CD4-positive, CD25-positive, alpha-beta regulatory T cell (primary cell): ENCODE measurements around the gene EFEMP1. TPM values are rescaled to one million over a fixed set of nuclear protein-coding genes. Genes with fewer than 3 reads are reported as not detected.
"Not testable (repeated sequence)": the region's sequence is repeated elsewhere in the genome, so short reads cannot be mapped to it uniquely, and the experiment has no call there.

Experiments
- ATAC-seq, 2 donors: fragments of 150-1000 bp; cut with Tn5 transposase; one replicate each; pipeline ENCODE4 v1.10.0; 2021; ENCODE audit warnings: low read depth in 2 of 2, moderate number of reproducible peaks in 2 of 2, moderate library complexity in 1 of 2
- DNase-seq, 3 donors: peaks; one replicate each; pipeline versions ENCODE4 v3.0.0 to v3.0.0-alpha.2; 2012 to 2022; ENCODE audit warnings: mixed read lengths in 1 of 3
- H3K27ac ChIP-seq: one replicate; pipeline ENCODE4 v1.7.0; 2013; ENCODE audit warnings: mild to moderate bottlenecking, low read length; ENCODE audit not compliant: insufficient read depth, poor library complexity, severe bottlenecking
- H3K27me3 ChIP-seq: one replicate; pipeline ENCODE4 v1.7.0; 2013; ENCODE audit warnings: low read length; ENCODE audit not compliant: control insufficient read depth, insufficient read depth
- H3K36me3 ChIP-seq: one replicate; pipeline ENCODE4 v1.7.0; 2013; ENCODE audit warnings: mild to moderate bottlenecking, low read length, moderate library complexity; ENCODE audit not compliant: control insufficient read depth, insufficient read depth
- H3K4me1 ChIP-seq: 2 replicates; pipeline ENCODE4 v1.7.0; 2013; ENCODE audit warnings: mild to moderate bottlenecking, low read length; ENCODE audit not compliant: insufficient read depth, control insufficient read depth, poor library complexity, severe bottlenecking
- H3K4me3 ChIP-seq: one replicate; pipeline ENCODE4 v1.7.0; 2013; ENCODE audit warnings: low read depth, mild to moderate bottlenecking, low read length, moderate library complexity
- H3K9me3 ChIP-seq, 2 experiments: 1 replicate in 1 of 2; 2 replicates in 1 of 2; pipeline ENCODE4 v1.7.0; 2013; ENCODE audit warnings: low read length in 2 of 2, mild to moderate bottlenecking in 1 of 2, moderate library complexity in 1 of 2; ENCODE audit not compliant: control insufficient read depth in 2 of 2
- H3K27ac Mint-ChIP-seq, 3 donors: one replicate each; pipeline ENCODE4 v1.8.0; 2020 to 2022; ENCODE audit warnings: mild to moderate bottlenecking in 3 of 3, mixed read lengths in 3 of 3, moderate library complexity in 2 of 3
- H3K27me3 Mint-ChIP-seq: one replicate; pipeline ENCODE4 v1.8.0; 2022; ENCODE audit warnings: mild to moderate bottlenecking, mixed read lengths
- H3K36me3 Mint-ChIP-seq: one replicate; pipeline ENCODE4 v1.8.0; 2020; ENCODE audit warnings: mixed read lengths
- H3K4me1 Mint-ChIP-seq, 4 donors: one replicate each; pipeline ENCODE4 v1.8.0; 2020 to 2022; ENCODE audit warnings: mixed read lengths in 4 of 4, mild to moderate bottlenecking in 1 of 4
- H3K4me3 Mint-ChIP-seq, 4 donors: one replicate each; pipeline ENCODE4 v1.8.0; 2020 to 2022; ENCODE audit warnings: mild to moderate bottlenecking in 4 of 4, mixed read lengths in 4 of 4, moderate library complexity in 3 of 4
- H3K9me3 Mint-ChIP-seq, 7 donors: one replicate each; pipeline ENCODE4 v1.8.0; 2020 to 2022; ENCODE audit warnings: mixed read lengths in 7 of 7, mild to moderate bottlenecking in 3 of 7, moderate library complexity in 2 of 7
- polyA plus RNA-seq, 4 donors: library from polyadenylated mRNA; unstranded; fragments of 300-500 nt; fragmentation: Illumina TruSeq; gene quantifications; one replicate each; pipeline ENCODE4 v1.2.3, GENCODE V29; 2021
- total RNA-seq: library from RNA; stranded (reverse); gene quantifications from one replicate; pipeline ENCODE4 v1.2.3, GENCODE V29; 2022

Gene EFEMP1
- total and polyA plus RNA-seq, 5 donors from 2014 or later, result not detected

DNA sequence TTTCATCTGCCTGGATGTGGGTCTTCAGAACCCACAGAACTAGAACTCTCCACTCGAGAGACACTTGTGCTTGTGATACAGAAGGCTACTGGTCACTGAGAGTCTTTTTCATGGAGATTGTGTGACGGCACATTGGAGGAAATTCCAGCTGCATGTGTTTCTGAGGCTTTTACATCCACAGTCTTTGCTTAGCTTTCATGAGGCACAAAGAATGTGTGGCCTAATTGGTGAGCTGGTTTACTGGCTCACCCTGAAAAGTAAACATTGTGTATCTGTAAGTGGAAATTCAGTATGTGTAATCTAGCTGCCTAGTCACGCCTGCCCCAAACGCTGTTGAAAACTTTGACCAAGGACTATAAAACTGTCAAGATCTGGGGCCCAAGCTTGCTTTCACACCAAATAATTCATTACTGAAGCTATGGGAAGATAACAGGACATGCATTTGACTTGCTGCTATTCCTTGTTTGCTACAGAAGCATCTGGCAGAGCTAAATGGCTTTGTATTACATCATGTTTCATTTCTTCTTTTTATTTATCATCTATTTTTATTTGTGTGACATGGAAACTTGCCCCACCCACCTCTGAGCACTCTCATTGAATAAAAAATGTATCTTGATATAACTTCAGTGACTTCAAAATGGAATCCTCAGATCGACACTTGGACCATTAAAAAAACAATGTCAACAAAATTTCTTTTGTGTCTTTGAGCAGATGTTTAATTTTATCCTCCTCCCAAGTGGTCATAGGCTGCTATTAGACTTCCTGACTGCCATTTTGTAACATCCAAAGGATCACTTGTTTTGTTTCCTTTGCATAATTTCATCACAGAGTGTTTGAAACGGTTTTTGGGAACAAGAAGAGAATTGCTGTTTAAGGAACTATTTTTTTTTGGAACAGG, 80.2 kb downstream of the EFEMP1 start:
- H3K4me3 ChIP-seq, result no peak overlapping the region
- DNase-seq (no peak), ATAC-seq (no peak)
- H3K36me3 ChIP-seq, result no peaks in the 10 kb centered on the region
- Mint-ChIP-seq H3K36me3 (no peaks in the 10 kb centered on the region), H3K4me3 (no peak overlapping the region), H3K4me1 (no peaks in the 10 kb centered on the region), H3K9me3 (peaks cover 0 to 4% (median 0%) of the 10 kb centered on the region in 7 donors), H3K27ac (no peak overlapping the region), H3K27me3 (no peaks in the 10 kb centered on the region)
- no peaks in the 10 kb centered on the region for H3K9me3 ChIP-seq
- H3K27me3 ChIP-seq, result no peaks in the 10 kb centered on the region
- no peak overlapping the region for H3K27ac ChIP-seq
- H3K4me1 ChIP-seq, result no peaks in the 10 kb centered on the region

DNA sequence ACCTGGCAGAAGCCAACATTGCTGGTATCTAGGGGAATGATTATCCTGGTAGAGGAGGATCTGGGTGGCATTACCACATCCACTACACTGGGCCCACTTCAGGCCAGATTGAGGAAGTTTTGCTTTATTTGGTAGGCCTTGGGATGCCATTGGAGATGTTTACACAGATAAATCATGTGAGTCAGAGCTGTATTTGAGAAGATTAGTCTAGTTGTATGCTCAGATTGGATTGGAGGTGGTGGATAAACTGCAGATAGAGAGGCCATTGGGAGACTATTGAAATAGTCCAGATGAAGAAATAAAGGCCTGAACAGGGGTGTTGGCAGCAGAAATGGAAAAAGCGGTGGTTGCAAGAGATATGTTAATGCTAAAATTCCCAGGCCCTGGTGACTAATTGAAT, 81.5 kb downstream of the EFEMP1 start:
- H3K36me3 ChIP-seq, result no peaks in the 10 kb centered on the region
- H3K9me3 ChIP-seq, result no peaks in the 10 kb centered on the region
- Mint-ChIP-seq H3K9me3 (peaks cover 0 to 4% (median 2%) of the 10 kb centered on the region in 7 donors), H3K36me3 (no peaks in the 10 kb centered on the region), H3K27me3 (no peaks in the 10 kb centered on the region), H3K27ac (no peak overlapping the region), H3K4me3 (no peak overlapping the region), H3K4me1 (no peaks in the 10 kb centered on the region)
- no peak overlapping the region for H3K4me3 ChIP-seq
- DNase-seq (no peak), ATAC-seq (no peak)
- H3K27ac ChIP-seq, result no peak overlapping the region
- H3K27me3 ChIP-seq, result no peaks in the 10 kb centered on the region
- H3K4me1 ChIP-seq, result no peaks in the 10 kb centered on the region

GRCh38 chr2:55840460-55840859, 83.1 kb downstream of the EFEMP1 start:
- peaks cover 0 to 4% (median 0%) of the 10 kb centered on the region in 7 donors for H3K9me3 Mint-ChIP-seq
- no peaks in the 10 kb centered on the region for H3K27me3 Mint-ChIP-seq
- Histone ChIP-seq H3K4me3 (no peak overlapping the region), H3K9me3 (no peaks in the 10 kb centered on the region), H3K36me3 (no peaks in the 10 kb centered on the region), H3K27me3 (no peaks in the 10 kb centered on the region), H3K27ac (no peak overlapping the region), H3K4me1 (no peaks in the 10 kb centered on the region)
- no peaks in the 10 kb centered on the region for H3K36me3 Mint-ChIP-seq
- H3K4me3 Mint-ChIP-seq, result no peak overlapping the region
- no peaks in the 10 kb centered on the region for H3K4me1 Mint-ChIP-seq
- no peak for DNase-seq
- ATAC-seq, result no peak
- no peak overlapping the region for H3K27ac Mint-ChIP-seq

- Histone ChIP-seq H3K4me3 (no peak overlapping the region), H3K9me3 (no peaks in the 10 kb centered on the region), H3K36me3 (no peaks in the 10 kb centered on the region), H3K27me3 (no peaks in the 10 kb centered on the region), H3K27ac (no peak overlapping the region), H3K4me1 (no peaks in the 10 kb centered on the region)
- no peak for DNase-seq
- no peak overlapping the region for H3K4me3 Mint-ChIP-seq
- H3K4me1 Mint-ChIP-seq, result no peaks in the 10 kb centered on the region
- no peaks in the 10 kb centered on the region for H3K27me3 Mint-ChIP-seq
- ATAC-seq, result no peak
- peaks cover 0 to 8% (median 3%) of the 10 kb centered on the region in 7 donors for H3K9me3 Mint-ChIP-seq
- no peaks in the 10 kb centered on the region for H3K36me3 Mint-ChIP-seq
- H3K27ac Mint-ChIP-seq, result no peak overlapping the region
Observed at GRCh38 chr2:55839182-55839819, 84.3 kb downstream of the EFEMP1 start.

DNA sequence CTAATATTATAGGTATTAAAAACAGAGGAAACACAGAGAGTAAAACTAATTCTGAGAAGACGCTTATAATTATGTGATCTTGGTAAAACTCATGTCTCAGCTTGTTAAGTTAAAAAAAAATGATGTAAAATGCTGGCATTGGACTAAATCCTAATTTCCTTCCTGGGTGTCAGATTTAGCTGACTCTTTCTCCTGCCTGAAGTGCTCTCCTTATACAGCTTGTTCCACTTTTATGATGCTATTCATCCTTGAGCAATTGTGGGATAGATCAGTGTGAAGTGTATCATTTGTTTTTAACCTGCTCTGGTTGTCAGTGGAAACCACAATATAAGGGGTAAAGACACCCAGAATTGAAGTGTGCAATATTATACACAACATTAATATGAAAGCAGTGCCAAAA, 84.9 kb downstream of the EFEMP1 start:
- DNase-seq (no peak), ATAC-seq (no peak)
- Mint-ChIP-seq H3K27me3 (no peaks in the 10 kb centered on the region), H3K9me3 (peaks cover 0 to 9% (median 3%) of the 10 kb centered on the region in 7 donors), H3K4me3 (no peak overlapping the region), H3K4me1 (no peaks in the 10 kb centered on the region), H3K36me3 (no peaks in the 10 kb centered on the region), H3K27ac (no peak overlapping the region)
- Histone ChIP-seq H3K27ac (no peak overlapping the region), H3K9me3 (no peaks in the 10 kb centered on the region), H3K4me3 (no peak overlapping the region), H3K4me1 (no peaks in the 10 kb centered on the region), H3K27me3 (no peaks in the 10 kb centered on the region), H3K36me3 (no peaks in the 10 kb centered on the region)

- not testable (repeated sequence) for H3K36me3 Mint-ChIP-seq, H3K9me3 ChIP-seq, H3K4me1 ChIP-seq, H3K4me1 Mint-ChIP-seq, H3K4me3 Mint-ChIP-seq, DNase-seq, H3K27ac Mint-ChIP-seq, H3K27me3 Mint-ChIP-seq, H3K36me3 ChIP-seq, H3K27me3 ChIP-seq, ATAC-seq, H3K4me3 ChIP-seq, H3K27ac ChIP-seq, H3K9me3 Mint-ChIP-seq
Observed at GRCh38 chr2:55838117-55838516, 85.5 kb downstream of the EFEMP1 start.

GRCh38 chr2:55837073-55837472, 86.5 kb downstream of the EFEMP1 start:
- Mint-ChIP-seq H3K27ac (no peak overlapping the region), H3K4me3 (no peak overlapping the region), H3K36me3 (no peaks in the 10 kb centered on the region), H3K4me1 (no peaks in the 10 kb centered on the region), H3K9me3 (peaks cover 0 to 11% (median 4%) of the 10 kb centered on the region in 7 donors), H3K27me3 (no peaks in the 10 kb centered on the region)
- Histone ChIP-seq H3K36me3 (no peaks in the 10 kb centered on the region), H3K27ac (no peak overlapping the region), H3K4me3 (no peak overlapping the region), H3K9me3 (no peaks in the 10 kb centered on the region), H3K27me3 (no peaks in the 10 kb centered on the region), H3K4me1 (no peaks in the 10 kb centered on the region)
- no peak for ATAC-seq
- no peak for DNase-seq
